GM23338 (cell line): ENCODE data around the gene SNRPA. TPM values are rescaled to one million over a fixed set of nuclear protein-coding genes. Genes with fewer than 3 reads are reported as not detected.

Source experiments
- CREB1 ChIP-seq: fragments of 250-450 bp; sonication (Bioruptor Pico); IDR thresholded peaks from 2 replicates; pipeline ENCODE4 v1.5.0; 2020; ENCODE audit warnings: low read depth, mild to moderate bottlenecking, moderate library complexity
- EZH2 ChIP-seq: fragments of 200-600 bp; sonication (generic); IDR thresholded peaks from one replicate; pipeline ENCODE4 v1.8.0; 2017; ENCODE audit warnings: antibody characterized with exemption, mild to moderate bottlenecking, low read depth; ENCODE audit not compliant: unreplicated experiment
- ZNF114 ChIP-seq: fragments of 250-450 bp; sonication (Bioruptor Pico); IDR thresholded peaks from 2 replicates; pipeline ENCODE4 v1.5.0; 2020; ENCODE audit warnings: mild to moderate bottlenecking, moderate library complexity
- polyA plus RNA-seq: library from polyadenylated mRNA; unstranded; fragments of >200 nt; fragmentation: Nextera tagmentation; extraction: Ambion mirVana; gene quantifications from 2 replicates; pipeline ENCODE4 v1.2.1, GENCODE V29; 2016
- total RNA-seq: library from RNA; depleted of rRNA; stranded (reverse); fragments of >200 nt; shearing (Covaris generic); gene quantifications from 2 replicates; pipeline ENCODE4 v1.2.3, GENCODE V29; 2014
- TF ChIP-seq, protein P1 (sequence below), 2 experiments: fragments of 200-600 bp in 1 of 2; sonication (generic) in 1 of 2; conservative IDR thresholded peaks; 2 replicates each; pipeline versions ENCODE4 v1.5.1 to v1.6.1; 2016 to 2017; ENCODE audit warnings: antibody characterized with exemption in 2 of 2, low read depth in 2 of 2, mild to moderate bottlenecking in 2 of 2, moderate library complexity in 1 of 2
- TF ChIP-seq, protein P2 (sequence below): fragments of 250-450 bp; sonication (Bioruptor Pico); IDR thresholded peaks from 2 replicates; pipeline ENCODE4 v1.5.0; 2020; ENCODE audit warnings: mild to moderate bottlenecking, moderate library complexity

The SNRPA gene
- total and polyA plus RNA-seq, 2 experiments from 2014 or later, result 295 to 326 TPM

DNA sequence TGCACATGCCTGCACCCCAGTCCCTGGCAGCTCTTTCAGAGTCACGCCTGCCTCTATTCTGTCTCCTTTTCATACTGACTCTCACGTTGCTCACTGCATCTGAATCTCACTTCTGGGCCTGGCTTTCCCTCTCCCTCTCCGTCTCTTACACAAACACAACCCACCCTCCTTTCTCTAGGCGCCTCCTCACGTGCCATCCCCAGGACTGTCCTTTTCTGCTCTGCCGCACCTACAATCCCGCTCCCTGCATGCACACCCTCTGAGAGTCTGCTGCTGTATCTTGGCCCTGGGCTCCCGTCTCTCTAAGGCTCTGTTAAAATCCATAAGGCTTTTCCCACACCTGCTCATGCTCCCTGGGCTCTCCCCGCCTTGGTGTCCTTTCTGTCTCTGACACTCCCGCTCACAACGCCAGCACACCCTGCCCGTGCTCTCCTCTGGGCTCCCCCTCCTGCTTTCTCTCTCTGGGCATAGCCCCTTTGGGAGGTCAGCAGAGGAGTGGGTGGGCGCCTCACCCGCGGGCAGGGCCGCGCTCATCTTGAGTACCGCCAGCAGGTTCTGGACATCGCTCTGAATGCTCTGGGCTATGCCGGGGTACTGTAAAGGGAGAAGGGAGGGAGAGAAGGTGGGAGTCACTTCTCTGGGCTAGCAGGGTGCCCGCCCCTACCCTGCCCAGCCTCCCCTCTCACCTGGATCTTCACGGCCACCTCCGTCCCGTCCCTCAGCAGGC lies 47.8 kb upstream of the SNRPA start (continued):
- TF ChIP-seq, protein P1, sequence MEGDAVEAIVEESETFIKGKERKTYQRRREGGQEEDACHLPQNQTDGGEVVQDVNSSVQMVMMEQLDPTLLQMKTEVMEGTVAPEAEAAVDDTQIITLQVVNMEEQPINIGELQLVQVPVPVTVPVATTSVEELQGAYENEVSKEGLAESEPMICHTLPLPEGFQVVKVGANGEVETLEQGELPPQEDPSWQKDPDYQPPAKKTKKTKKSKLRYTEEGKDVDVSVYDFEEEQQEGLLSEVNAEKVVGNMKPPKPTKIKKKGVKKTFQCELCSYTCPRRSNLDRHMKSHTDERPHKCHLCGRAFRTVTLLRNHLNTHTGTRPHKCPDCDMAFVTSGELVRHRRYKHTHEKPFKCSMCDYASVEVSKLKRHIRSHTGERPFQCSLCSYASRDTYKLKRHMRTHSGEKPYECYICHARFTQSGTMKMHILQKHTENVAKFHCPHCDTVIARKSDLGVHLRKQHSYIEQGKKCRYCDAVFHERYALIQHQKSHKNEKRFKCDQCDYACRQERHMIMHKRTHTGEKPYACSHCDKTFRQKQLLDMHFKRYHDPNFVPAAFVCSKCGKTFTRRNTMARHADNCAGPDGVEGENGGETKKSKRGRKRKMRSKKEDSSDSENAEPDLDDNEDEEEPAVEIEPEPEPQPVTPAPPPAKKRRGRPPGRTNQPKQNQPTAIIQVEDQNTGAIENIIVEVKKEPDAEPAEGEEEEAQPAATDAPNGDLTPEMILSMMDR (conservative IDR thresholded peaks at IDR 0.05; ENCODE audit: low read depth in 2 of 2), result no peak
- TF ChIP-seq CREB1 (CRISPR knock-in tag), result no peak
- TF ChIP-seq, protein P2, sequence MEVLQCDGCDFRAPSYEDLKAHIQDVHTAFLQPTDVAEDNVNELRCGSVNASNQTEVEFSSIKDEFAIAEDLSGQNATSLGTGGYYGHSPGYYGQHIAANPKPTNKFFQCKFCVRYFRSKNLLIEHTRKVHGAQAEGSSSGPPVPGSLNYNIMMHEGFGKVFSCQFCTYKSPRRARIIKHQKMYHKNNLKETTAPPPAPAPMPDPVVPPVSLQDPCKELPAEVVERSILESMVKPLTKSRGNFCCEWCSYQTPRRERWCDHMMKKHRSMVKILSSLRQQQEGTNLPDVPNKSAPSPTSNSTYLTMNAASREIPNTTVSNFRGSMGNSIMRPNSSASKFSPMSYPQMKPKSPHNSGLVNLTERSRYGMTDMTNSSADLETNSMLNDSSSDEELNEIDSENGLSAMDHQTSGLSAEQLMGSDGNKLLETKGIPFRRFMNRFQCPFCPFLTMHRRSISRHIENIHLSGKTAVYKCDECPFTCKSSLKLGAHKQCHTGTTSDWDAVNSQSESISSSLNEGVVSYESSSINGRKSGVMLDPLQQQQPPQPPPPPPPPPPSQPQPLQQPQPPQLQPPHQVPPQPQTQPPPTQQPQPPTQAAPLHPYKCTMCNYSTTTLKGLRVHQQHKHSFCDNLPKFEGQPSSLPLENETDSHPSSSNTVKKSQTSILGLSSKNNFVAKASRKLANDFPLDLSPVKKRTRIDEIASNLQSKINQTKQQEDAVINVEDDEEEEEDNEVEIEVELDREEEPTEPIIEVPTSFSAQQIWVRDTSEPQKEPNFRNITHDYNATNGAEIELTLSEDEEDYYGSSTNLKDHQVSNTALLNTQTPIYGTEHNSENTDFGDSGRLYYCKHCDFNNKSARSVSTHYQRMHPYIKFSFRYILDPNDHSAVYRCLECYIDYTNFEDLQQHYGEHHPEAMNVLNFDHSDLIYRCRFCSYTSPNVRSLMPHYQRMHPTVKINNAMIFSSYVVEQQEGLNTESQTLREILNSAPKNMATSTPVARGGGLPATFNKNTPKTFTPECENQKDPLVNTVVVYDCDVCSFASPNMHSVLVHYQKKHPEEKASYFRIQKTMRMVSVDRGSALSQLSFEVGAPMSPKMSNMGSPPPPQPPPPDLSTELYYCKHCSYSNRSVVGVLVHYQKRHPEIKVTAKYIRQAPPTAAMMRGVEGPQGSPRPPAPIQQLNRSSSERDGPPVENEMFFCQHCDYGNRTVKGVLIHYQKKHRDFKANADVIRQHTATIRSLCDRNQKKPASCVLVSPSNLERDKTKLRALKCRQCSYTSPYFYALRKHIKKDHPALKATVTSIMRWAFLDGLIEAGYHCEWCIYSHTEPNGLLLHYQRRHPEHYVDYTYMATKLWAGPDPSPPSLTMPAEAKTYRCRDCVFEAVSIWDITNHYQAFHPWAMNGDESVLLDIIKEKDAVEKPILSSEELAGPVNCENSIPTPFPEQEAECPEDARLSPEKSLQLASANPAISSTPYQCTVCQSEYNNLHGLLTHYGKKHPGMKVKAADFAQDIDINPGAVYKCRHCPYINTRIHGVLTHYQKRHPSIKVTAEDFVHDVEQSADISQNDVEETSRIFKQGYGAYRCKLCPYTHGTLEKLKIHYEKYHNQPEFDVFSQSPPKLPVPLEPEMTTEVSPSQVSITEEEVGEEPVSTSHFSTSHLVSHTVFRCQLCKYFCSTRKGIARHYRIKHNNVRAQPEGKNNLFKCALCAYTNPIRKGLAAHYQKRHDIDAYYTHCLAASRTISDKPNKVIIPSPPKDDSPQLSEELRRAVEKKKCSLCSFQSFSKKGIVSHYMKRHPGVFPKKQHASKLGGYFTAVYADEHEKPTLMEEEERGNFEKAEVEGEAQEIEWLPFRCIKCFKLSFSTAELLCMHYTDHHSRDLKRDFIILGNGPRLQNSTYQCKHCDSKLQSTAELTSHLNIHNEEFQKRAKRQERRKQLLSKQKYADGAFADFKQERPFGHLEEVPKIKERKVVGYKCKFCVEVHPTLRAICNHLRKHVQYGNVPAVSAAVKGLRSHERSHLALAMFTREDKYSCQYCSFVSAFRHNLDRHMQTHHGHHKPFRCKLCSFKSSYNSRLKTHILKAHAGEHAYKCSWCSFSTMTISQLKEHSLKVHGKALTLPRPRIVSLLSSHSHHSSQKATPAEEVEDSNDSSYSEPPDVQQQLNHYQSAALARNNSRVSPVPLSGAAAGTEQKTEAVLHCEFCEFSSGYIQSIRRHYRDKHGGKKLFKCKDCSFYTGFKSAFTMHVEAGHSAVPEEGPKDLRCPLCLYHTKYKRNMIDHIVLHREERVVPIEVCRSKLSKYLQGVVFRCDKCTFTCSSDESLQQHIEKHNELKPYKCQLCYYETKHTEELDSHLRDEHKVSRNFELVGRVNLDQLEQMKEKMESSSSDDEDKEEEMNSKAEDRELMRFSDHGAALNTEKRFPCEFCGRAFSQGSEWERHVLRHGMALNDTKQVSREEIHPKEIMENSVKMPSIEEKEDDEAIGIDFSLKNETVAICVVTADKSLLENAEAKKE, result no peak
- no peak for TF ChIP-seq EZH2
- no peak for TF ChIP-seq ZNF114 (CRISPR knock-in tag)
